LNCaP clone FGC (cell line): ENCODE results near the gene NOSIP.

Experiments used
- DNase-seq: peaks from one replicate; pipeline ENCODE4 v3.0.0-alpha.2; 2011; ENCODE audit warnings: low read depth
- H3K4me3 ChIP-seq: 2 replicates; pipeline ENCODE4 v1.5.1; 2011; ENCODE audit warnings: mild to moderate bottlenecking, low read depth, low read length, control low read depth
- TF ChIP-seq, protein P1 (sequence below): IDR thresholded peaks from 2 replicates; pipeline ENCODE4 v1.5.1; 2012; ENCODE audit warnings: mild to moderate bottlenecking; ENCODE audit not compliant: control insufficient read depth, insufficient read depth; ENCODE audit errors: extremely low read depth

The NOSIP gene

DNA sequence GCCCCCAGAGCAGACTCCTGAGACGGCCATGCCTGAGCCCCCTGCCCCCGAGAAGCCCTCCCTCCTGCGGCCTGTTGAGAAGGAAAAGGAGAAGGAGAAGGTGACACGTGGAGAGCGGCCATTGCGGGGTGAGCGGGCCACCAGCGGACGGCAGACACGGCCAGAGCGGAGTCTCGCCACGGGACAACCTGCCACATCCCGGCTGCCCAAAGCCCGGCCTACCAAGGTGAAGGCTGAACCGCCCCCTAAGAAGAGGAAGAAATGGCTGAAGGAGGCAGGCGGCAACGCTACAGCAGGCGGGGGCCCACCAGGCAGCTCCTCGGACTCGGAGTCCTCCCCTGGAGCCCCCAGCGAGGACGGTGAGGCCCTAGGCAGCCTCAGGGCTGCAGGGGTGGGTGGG is 35.5 kb upstream of the NOSIP start:
- TF ChIP-seq, protein P1, sequence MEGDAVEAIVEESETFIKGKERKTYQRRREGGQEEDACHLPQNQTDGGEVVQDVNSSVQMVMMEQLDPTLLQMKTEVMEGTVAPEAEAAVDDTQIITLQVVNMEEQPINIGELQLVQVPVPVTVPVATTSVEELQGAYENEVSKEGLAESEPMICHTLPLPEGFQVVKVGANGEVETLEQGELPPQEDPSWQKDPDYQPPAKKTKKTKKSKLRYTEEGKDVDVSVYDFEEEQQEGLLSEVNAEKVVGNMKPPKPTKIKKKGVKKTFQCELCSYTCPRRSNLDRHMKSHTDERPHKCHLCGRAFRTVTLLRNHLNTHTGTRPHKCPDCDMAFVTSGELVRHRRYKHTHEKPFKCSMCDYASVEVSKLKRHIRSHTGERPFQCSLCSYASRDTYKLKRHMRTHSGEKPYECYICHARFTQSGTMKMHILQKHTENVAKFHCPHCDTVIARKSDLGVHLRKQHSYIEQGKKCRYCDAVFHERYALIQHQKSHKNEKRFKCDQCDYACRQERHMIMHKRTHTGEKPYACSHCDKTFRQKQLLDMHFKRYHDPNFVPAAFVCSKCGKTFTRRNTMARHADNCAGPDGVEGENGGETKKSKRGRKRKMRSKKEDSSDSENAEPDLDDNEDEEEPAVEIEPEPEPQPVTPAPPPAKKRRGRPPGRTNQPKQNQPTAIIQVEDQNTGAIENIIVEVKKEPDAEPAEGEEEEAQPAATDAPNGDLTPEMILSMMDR: no peak
- no peak overlapping the region for H3K4me3 ChIP-seq
- no peak for DNase-seq

DNA sequence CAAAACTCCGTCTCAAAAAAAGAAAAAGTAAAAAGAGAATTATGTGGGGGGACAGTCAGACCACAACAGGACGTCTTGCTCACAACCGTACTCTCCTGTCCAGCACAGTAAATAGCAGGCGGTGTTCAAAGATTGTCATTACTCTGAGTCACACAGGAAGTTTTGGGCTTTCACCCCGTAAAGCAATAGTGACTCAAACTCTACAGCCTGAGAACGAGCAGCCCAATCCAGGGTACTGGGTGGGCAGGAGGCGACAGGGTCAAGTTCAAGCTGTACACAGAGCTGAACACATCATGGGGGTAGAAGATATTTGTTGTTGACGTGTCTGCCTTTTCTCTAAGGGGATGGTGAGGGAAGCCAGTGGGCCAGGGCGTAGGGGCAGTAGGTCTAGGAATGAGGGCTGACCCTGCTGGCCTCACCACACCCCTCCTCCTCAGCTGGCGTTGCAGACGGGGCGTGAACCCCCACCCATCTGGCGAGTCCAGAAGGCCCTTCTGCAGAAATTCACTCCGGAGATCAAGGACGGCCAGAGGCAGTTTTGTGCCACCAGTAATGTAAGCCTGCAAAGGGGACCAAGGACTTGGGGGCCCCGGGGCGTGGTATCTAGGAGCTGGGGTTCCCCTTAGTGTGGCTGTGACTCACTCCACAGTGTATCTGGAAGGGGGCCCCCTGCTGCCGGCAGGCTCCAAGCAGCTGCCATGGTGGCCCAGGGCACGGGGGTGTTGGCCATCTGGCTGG is 33.9 kb upstream of the NOSIP start:
- TF ChIP-seq, protein P1: no peak
- H3K4me3 ChIP-seq: no peak overlapping the region
- DNase-seq: no peak

DNA sequence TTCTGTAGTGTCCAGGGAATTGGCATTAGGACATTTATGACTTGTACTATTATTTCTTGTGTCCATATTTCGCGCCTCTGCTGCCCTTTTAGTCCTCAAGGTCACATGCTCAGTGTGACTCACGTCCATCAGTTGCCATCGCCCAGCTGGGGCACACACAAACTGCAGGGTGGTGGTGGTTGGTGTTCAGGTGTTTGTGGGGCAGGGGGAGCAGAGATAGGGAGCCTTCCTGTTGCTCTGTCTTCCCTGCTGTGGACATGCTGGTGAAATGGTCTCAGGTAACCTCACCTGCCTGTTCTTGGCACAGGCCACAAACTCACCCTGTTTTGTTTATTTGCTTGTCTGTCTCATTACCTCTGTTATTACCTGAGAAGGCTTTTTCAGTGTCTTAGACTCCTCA is 33.0 kb upstream of the NOSIP start:
- DNase-seq: peak; percentile 78
- no peak overlapping the region for H3K4me3 ChIP-seq
- TF ChIP-seq, protein P1: no peak

DNA sequence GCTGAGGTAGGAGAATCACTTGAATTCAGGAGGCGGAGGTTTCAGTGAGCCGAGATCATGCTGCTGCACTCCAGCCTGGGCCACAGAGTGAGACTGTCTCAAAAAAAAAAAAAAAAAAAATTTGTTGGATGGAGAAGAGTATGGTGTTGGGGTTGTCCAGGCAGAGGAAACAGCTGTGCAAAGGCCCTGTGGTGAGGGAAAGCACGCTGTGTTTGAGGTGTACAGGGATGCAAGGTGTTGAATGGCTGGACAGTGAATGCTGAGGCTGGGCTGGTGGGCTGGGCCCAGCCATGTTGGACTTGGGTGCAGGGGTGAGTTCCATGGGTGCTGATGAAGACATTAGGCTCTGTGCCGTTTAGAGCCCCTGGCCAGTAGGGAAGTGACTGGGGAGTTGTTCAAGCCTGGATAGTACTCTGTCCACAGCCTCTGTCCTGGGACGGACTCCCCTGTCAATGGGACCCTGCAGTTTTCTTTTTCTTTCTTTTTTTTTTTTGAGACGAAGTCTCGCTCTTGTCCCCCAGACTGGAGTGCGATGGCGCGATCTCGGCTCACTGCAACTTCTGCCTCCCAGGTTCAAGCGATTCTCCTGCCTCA is 29.2 kb upstream of the NOSIP start:
- DNase-seq: no peak
- no peak overlapping the region for H3K4me3 ChIP-seq
- TF ChIP-seq, protein P1: no peak

DNA sequence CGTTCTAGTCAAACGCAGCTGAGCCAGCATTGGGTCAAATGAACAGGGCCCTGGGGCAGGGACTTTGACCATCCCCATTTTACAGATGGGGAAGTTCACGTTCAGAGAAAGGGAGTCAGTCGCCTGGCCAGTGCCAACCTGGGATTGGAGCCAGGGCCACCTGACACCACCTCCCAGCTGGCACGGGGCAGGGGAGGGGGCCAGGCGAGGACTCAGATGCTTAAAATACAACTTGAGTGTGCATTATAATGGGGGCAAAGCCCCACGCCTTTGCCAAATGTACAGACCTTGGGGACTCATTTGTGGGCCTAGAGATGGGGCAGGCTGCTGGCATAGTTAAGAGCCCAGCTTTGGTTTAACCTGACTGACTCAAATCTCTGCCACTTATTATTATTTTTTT is 25.2 kb upstream of the NOSIP start:
- TF ChIP-seq, protein P1: no peak
- no peak for DNase-seq
- H3K4me3 ChIP-seq: no peak overlapping the region

DNA sequence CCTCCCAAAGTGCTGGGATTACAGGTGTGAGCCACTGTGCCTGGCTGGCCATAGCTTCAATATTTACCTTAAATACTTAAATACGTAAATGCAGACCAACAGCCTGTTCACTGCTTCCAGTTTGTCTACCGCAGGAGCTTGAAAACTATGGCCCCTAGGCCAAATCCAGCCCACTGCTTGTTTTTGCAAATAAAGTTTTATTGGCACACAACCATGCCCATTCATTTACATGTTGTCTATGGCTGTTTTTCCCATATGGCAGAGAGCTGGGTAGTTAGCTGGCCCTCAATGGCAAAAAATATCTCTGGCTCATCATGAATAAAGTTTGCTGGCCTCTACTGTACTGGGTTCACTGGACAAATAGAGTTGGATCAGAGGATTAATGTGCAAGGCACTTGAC is 22.4 kb upstream of the NOSIP start:
- TF ChIP-seq, protein P1: no peak
- no peak for DNase-seq
- H3K4me3 ChIP-seq: no peak overlapping the region

DNA sequence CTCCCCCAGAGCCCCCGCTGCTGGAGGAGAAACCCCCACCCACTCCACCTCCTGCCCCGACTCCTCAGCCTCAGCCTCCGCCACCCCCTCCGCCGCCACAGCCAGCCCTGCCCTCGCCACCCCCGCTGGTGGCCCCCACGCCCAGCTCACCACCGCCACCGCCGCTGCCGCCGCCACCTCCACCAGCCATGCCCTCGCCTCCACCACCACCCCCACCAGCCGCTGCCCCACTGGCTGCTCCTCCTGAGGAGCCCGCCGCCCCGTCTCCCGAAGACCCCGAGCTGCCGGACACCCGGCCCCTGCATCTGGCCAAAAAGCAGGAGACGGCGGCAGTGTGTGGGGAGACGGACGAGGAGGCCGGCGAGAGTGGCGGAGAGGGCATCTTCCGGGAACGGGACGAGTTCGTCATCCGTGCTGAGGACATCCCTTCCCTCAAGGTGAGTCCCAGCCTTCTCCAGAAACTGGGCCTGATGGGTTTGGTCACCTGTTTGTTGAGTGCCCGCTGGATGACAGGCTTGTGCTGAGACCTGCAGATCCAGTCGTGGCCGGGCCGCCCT is 21.2 kb upstream of the NOSIP start:
- TF ChIP-seq, protein P1: no peak
- no peak overlapping the region for H3K4me3 ChIP-seq
- no peak for DNase-seq
